Suprapubic skin (tissue), 4 donors: Measurements from ENCODE around the gene ASIC4.

Experiments used
- CTCF ChIP-seq, 2 donors: fragments of 200-600 bp in 1 of 2; fragments of 450-650 bp in 1 of 2; sonication (generic) in 1 of 2; IDR thresholded peaks; one replicate each; pipeline ENCODE4 v1.5.1; 2016 to 2019; ENCODE audit warnings: antibody characterized with exemption in 2 of 2, mild to moderate bottlenecking in 1 of 2, moderate library complexity in 1 of 2
- POLR2A ChIP-seq, 2 donors: fragments of 450-650 bp; IDR thresholded peaks; one replicate each; pipeline ENCODE4 v1.6.1; 2017; ENCODE audit warnings: antibody characterized with exemption in 2 of 2, mild to moderate bottlenecking in 2 of 2, moderate library complexity in 2 of 2
- POLR2AphosphoS5 ChIP-seq, 3 donors: sonication (generic); formaldehyde crosslinking; IDR thresholded peaks; one replicate each; pipeline ENCODE4 v1.6.1; 2017; ENCODE audit warnings: antibody characterized with exemption in 3 of 3

DNA sequence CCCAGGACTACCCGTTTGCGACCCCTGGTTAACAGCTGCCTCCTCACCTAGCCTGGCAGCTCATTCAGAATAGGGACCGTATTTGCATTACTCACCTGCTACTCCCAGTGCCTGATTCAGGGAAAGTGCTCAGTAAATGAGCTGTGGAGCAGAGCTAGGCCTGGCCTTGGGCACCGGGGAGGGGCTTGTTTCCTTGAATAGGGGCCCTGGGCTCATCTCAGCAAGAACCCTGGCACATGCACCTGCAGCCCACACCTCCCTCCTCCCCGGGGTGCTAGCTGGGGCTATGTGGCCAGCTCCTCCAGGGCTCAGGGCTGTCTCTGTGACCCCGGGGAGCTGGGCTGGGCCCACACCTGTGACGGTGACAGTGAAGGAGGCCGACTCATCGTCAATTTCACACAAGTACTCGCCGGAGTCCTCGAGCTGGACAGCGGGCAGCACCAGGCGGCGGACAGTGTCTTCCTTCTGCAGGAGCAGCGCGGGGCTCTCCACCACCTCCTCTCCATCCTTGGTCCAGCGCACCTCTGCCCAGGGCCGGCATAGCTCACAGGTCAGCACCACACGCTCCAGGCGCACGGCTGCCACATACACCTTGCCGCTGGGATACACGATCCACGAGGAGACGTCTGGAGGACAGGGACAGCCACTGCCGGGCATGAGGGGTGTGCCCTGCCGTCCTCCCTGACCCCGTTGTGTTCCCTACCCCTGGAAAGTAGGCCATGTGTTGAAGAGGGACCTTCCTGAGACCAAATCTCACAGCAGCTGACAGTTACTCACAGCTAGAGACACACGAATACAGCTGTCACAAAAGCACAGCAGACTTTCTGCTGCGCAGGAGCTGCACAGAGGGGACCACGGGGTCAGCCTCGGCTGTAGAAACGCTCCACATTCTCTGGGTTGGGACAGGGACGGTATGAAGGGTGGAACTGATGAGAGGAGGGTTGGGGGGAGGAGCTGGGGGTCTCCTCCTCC, 48.1 kb downstream of the ASIC4 start:
- TF ChIP-seq CTCF (IDR thresholded peaks at IDR 0.05) = no peak
- no peak for TF ChIP-seq POLR2A (IDR thresholded peaks at IDR 0.05)
- TF ChIP-seq POLR2AphosphoS5 (IDR thresholded peaks at IDR 0.05) = no peak
